Measurements from ENCODE around the gene PRAMEF8. TPM values are rescaled to one million over a fixed set of nuclear protein-coding genes. Genes with fewer than 3 reads are reported as not detected.
"Not testable (repeated sequence)": the region's sequence is repeated elsewhere in the genome, so short reads cannot be mapped to it uniquely, and the experiment has no call there.

Gene PRAMEF8

GRCh38 chr1:13237572-13237971 lies 47.4 kb downstream of the PRAMEF8 start:
- not testable (repeated sequence) for H3K4me1 ChIP-seq (ENCODE audit: control insufficient read depth in 2 of 2, insufficient read depth in 1 of 2, low read depth in 1 of 2, low read length in 2 of 2); H3K4ac ChIP-seq (ENCODE audit: low read length); H4K8ac ChIP-seq (ENCODE audit: low read depth, low read length); H3K9me3 ChIP-seq (replicated peaks in 1 of 2; ENCODE audit: control insufficient read depth in 2 of 2, insufficient read depth in 1 of 2, low read depth in 1 of 2, low read length in 2 of 2); H3K27ac ChIP-seq (replicated peaks; ENCODE audit: low read length); H3K4me2 ChIP-seq (ENCODE audit: insufficient read depth, low read length, poor library complexity, severe bottlenecking); H2AFZ ChIP-seq (ENCODE audit: low read length); DNase-seq (ENCODE audit: low spot score); H2BK12ac ChIP-seq (ENCODE audit: low read length); H2BK120ac ChIP-seq (ENCODE audit: low read depth, low read length); H3K9ac ChIP-seq (ENCODE audit: low read depth, low read length, poor library complexity); H3K18ac ChIP-seq (ENCODE audit: low read length); H3K79me1 ChIP-seq (ENCODE audit: low read depth, low read length); H2AK5ac ChIP-seq (ENCODE audit: low read depth, low read length); H3K36me3 ChIP-seq (replicated peaks in 1 of 2; ENCODE audit: control insufficient read depth in 2 of 2, insufficient read depth in 2 of 2, low read length in 2 of 2); H4K91ac ChIP-seq (ENCODE audit: low read depth, low read length, poor library complexity); H3K27me3 ChIP-seq (ENCODE audit: control insufficient read depth in 3 of 3, insufficient read depth in 3 of 3, low read depth in 1 of 3, low read length in 3 of 3); H3K4me3 ChIP-seq (ENCODE audit: low read length in 2 of 2); H3K23ac ChIP-seq (ENCODE audit: low read depth, low read length, poor library complexity); H3K14ac ChIP-seq (ENCODE audit: low read length); H2BK5ac ChIP-seq (ENCODE audit: low read length); H2BK15ac ChIP-seq (ENCODE audit: low read length)
- no CpG with 5 or more reads among the region's 4 CpGs for WGBS, 2 donors (ENCODE audit: extremely low coverage in 2 of 2, insufficient read length in 2 of 2, insufficient replicate concordance in 1 of 2)

DNA sequence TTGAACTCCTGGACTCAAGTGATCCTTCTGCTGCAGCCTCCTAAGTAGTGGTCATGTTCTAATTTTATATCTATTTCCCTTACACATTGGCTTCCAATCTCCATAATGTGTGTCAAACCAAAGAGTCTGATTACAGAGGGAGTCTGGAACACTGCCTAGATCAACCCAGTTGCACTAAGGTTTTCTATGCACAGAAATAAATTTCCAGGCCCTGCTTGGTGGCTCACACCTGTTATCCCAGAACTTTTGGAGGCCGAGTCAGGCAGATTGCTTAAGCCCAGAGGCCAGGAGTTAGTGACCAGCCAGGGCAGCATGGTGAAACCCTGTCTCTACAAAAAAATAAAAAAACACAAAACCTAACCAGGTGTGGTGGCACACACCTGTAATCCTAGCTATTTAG lies 50.9 kb downstream of the PRAMEF8 start:
- not testable (repeated sequence) for H4K8ac ChIP-seq (ENCODE audit: low read depth, low read length); H3K9ac ChIP-seq (ENCODE audit: low read depth, low read length, poor library complexity); H3K18ac ChIP-seq (ENCODE audit: low read length); H2AK5ac ChIP-seq (ENCODE audit: low read depth, low read length); H3K27ac ChIP-seq (replicated peaks; ENCODE audit: low read length); H3K4me2 ChIP-seq (ENCODE audit: insufficient read depth, low read length, poor library complexity, severe bottlenecking); H3K4me3 ChIP-seq (ENCODE audit: low read length in 2 of 2); H3K14ac ChIP-seq (ENCODE audit: low read length); H3K23ac ChIP-seq (ENCODE audit: low read depth, low read length, poor library complexity); H3K79me1 ChIP-seq (ENCODE audit: low read depth, low read length); H3K4me1 ChIP-seq (ENCODE audit: control insufficient read depth in 2 of 2, insufficient read depth in 1 of 2, low read depth in 1 of 2, low read length in 2 of 2); H2BK15ac ChIP-seq (ENCODE audit: low read length); H2BK5ac ChIP-seq (ENCODE audit: low read length); DNase-seq (ENCODE audit: low spot score); H3K9me3 ChIP-seq (replicated peaks in 1 of 2; ENCODE audit: control insufficient read depth in 2 of 2, insufficient read depth in 1 of 2, low read depth in 1 of 2, low read length in 2 of 2); H2AFZ ChIP-seq (ENCODE audit: low read length); H2BK12ac ChIP-seq (ENCODE audit: low read length); H4K91ac ChIP-seq (ENCODE audit: low read depth, low read length, poor library complexity); H2BK120ac ChIP-seq (ENCODE audit: low read depth, low read length); H3K4ac ChIP-seq (ENCODE audit: low read length); H3K27me3 ChIP-seq (ENCODE audit: control insufficient read depth in 3 of 3, insufficient read depth in 3 of 3, low read depth in 1 of 3, low read length in 3 of 3); H3K36me3 ChIP-seq (replicated peaks in 1 of 2; ENCODE audit: control insufficient read depth in 2 of 2, insufficient read depth in 2 of 2, low read length in 2 of 2)
- WGBS, 2 donors (ENCODE audit: extremely low coverage in 2 of 2, insufficient read length in 2 of 2, insufficient replicate concordance in 1 of 2): no CpG with 5 or more reads among the region's 1 CpG

DNA sequence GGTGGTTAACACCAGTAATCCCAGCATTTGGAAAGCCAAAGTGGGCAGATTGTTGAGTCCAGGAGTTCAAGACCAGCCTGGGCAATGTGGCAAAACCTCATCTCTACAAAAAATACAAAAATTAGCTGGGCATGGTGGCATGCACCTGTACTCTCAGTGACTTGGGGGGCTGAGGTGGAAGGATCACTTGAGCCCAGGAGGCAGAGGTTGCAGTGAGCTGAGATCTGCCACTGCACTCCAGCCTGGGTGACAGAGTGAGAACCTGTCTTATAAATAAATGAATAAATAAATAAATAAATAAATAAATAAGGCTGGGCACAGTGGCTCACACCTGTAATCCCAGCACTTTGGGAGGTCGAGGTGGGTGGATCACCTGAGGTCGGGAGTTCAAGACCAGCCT lies 52.9 kb downstream of the PRAMEF8 start:
- not testable (repeated sequence) for H2AK5ac ChIP-seq (ENCODE audit: low read depth, low read length); H3K4ac ChIP-seq (ENCODE audit: low read length); H3K4me2 ChIP-seq (ENCODE audit: insufficient read depth, low read length, poor library complexity, severe bottlenecking); H3K9ac ChIP-seq (ENCODE audit: low read depth, low read length, poor library complexity); H4K91ac ChIP-seq (ENCODE audit: low read depth, low read length, poor library complexity); H3K79me1 ChIP-seq (ENCODE audit: low read depth, low read length); H2BK5ac ChIP-seq (ENCODE audit: low read length); H3K14ac ChIP-seq (ENCODE audit: low read length); H3K23ac ChIP-seq (ENCODE audit: low read depth, low read length, poor library complexity); H3K36me3 ChIP-seq (replicated peaks in 1 of 2; ENCODE audit: control insufficient read depth in 2 of 2, insufficient read depth in 2 of 2, low read length in 2 of 2); H3K27me3 ChIP-seq (ENCODE audit: control insufficient read depth in 3 of 3, insufficient read depth in 3 of 3, low read depth in 1 of 3, low read length in 3 of 3); H3K4me1 ChIP-seq (ENCODE audit: control insufficient read depth in 2 of 2, insufficient read depth in 1 of 2, low read depth in 1 of 2, low read length in 2 of 2); H4K8ac ChIP-seq (ENCODE audit: low read depth, low read length); DNase-seq (ENCODE audit: low spot score); H3K18ac ChIP-seq (ENCODE audit: low read length); H2BK120ac ChIP-seq (ENCODE audit: low read depth, low read length); H2BK12ac ChIP-seq (ENCODE audit: low read length); H3K27ac ChIP-seq (replicated peaks; ENCODE audit: low read length); H2BK15ac ChIP-seq (ENCODE audit: low read length); H2AFZ ChIP-seq (ENCODE audit: low read length); H3K4me3 ChIP-seq (ENCODE audit: low read length in 2 of 2)
- no CpG with 5 or more reads among the region's 2 CpGs for WGBS, 2 donors (ENCODE audit: extremely low coverage in 2 of 2, insufficient read length in 2 of 2, insufficient replicate concordance in 1 of 2)
- H3K9me3 ChIP-seq (replicated peaks in 1 of 2; ENCODE audit: control insufficient read depth in 2 of 2, insufficient read depth in 1 of 2, low read depth in 1 of 2, low read length in 2 of 2): peaks cover 0 to 10% of the 10 kb centered on the region in 2 donors

Small RNA genes lying within 50 kb of the gene (small RNA-seq; reads per million reads assigned to genes)
- not detected for gene RNU6-771P (ENCODE audit: insufficient read depth)

All from neuronal stem cell (in vitro differentiated cells).